ENCODE data around the gene RPP25L.

The RPP25L gene

DNA sequence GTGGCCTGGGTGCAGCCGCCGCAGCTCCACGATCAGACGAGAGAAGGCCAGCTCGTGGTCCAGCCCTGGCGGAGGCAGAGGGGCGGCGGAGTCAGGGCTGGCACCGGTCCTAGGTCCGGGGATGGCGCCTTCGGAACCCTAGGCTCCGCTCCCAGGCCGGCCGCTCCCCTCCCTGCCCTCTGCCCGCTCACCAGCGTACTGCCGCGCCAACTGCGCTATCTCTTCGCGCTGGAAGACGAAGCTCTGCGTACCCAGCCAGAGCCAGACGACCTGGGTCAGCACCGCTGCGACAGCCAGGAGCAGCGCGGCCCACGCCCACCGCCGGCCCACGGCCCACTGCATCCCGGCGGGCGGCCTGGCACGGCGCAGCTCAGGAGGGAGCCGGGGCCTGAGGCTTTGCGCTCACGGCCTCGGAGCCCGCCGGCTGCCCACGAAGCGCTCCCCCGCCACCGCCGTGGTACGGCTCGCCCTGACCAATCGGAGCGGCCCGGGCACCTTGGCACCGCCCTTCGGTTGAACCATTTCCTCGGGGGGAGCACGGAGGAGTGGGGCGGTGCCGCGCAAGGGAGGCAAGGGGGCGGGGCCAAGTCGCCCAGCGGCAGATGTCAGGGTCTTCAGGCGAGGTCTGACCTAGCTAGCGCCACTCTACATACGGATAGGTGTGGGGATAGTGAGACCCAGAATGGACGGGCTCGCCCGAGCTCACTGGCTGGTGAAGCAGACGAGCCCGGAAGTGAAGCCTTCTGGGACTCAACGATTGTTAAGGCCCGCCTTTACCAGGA is 25.6 kb upstream of the RPP25L start, which contains the start of gene SIGMAR1:
Gene SIGMAR1, minus strand, starts transcription at position 432 of the 782 bp plus-strand sequence. Its CDS starts 90 bp downstream, at position 342.
- DNase-seq (ENCODE audit: low read depth) = peak; percentile 88

DNA sequence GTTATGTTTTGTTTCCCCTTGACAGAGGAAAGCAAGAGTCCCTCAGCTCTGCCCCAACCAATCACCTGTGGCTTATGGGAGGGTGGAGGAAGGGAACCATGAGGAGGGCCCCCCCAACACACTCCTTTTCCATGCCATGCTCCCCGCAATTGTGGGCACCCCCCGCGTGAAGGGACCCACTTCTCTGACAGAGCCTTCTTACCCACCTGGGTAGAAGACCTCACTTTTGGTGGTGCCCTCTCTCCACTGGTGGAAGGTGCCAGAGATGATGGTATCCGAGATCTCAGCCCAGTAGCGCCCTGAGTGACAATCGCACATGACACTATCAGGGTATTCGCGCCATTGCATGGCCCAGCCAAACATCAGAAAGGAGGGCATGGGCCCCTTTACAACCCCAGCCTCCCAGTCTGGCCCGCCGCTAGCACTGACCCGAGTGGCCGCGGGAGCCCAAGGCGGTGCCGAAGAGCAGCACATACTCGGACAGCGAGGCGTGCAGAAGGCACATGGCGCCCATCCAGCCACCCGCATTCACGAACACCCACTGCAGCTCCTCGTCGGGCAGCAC is 25.0 kb upstream of the RPP25L start:
- DNase-seq (ENCODE audit: low read depth) = no peak

DNA sequence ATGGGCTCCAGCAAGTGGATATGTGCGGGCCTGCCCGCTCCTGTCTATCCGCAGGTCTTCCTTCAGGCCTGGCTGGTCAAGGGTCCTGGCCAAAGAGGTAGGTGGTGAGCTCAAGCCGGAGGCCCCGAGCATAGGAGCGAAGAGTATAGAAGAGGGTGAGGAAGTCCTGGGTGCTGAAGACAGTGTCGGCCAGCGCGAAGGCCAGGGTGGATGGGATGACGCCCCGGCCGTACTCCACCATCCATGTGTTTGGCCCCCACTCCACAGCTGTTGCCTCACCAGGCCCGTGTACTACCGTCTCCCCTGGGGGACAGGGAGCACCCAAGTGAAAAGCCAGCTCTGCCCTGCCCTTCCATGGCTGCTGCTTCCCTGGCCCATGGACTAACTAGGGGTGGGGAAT is 23.7 kb upstream of the RPP25L start:
- no peak for DNase-seq (ENCODE audit: low read depth)

DNA sequence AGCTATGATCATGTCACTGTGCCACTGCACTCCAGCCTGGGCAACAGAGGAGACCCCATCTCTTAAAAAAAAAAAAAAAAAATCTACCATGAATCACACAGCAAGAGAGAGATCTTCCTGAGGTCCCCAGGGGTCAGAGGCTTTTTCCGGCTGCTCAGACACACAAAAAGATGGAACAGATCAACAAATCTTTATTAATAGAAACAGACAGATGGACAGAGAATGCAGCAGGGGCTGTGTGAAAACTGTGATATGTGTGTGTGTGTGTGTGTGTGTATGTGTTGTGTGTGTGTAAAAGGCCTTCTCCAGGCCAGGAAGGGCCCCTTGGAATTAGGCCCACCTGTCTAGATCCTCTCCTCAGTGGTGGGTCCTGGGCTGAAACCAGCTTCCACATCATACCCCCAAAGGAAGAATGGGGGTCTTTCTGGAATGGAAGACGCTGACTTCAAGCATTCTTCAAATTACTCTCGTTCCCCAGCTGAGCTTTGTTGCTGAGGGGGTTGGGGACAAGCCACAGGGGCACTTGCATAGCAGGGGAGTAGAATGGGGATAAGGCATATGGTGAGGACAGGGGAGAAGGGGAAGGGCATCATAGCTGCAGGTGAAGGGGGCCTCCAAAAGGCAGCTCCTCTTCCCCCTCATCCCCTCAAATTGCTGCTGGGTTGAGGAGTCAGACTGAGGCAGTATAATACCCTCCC is 22.8 kb upstream of the RPP25L start:
- no peak for DNase-seq (ENCODE audit: low read depth)

DNA sequence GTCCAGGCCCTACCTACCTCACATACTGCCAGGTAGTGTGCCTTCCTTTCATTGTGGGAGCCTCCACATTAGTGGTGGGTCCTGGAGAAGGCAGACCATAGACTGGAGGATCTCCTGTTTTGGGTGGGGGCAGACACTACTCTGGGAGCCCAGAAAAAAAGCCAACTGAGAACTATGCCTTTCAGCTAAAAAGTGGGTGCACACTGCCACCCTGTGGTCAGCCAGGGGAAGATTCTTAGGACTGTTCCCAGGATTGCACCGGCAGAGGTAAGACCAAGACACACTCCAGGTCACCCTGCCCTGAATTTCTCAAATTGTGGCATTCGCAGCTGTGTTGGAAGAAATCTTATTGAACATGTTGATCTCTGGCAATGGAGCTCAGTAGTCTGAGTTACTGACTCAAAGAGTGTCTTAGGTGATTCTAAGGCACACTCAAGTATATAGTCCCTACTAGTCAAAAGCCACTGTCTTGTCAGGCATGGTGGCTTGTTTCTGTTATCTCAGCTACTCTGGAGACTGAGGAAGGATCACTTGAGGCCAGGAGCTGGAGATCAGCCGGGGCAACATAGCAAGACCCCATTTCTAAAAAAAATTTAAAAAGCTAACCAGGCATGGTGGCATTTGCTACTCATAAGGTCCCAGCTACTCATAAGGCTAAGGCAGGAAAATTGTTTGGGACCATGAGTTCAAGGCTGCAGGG is 22.1 kb upstream of the RPP25L start:
- peak; percentile 61 for DNase-seq (ENCODE audit: low read depth)

DNA sequence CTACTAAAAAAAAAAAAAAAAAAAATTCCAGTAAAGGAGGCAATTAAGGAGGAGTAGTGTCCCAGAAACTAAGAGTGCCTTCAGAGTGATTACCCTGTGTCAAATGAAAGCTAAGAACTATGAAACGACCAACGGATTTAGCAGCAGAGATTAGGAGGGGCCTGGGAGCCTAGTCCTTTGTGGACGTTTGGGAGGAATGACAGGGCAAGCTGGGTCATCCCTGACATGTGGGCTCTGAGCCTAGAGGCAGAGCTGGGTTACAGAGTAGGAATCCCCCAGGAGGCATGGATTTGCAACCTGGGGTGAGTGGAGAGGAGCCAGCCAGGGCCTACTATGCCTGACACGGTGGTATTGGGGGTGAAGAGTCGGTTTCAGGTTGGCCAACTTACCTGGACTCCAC is 21.3 kb upstream of the RPP25L start:
- no peak for DNase-seq (ENCODE audit: low read depth)

DNA sequence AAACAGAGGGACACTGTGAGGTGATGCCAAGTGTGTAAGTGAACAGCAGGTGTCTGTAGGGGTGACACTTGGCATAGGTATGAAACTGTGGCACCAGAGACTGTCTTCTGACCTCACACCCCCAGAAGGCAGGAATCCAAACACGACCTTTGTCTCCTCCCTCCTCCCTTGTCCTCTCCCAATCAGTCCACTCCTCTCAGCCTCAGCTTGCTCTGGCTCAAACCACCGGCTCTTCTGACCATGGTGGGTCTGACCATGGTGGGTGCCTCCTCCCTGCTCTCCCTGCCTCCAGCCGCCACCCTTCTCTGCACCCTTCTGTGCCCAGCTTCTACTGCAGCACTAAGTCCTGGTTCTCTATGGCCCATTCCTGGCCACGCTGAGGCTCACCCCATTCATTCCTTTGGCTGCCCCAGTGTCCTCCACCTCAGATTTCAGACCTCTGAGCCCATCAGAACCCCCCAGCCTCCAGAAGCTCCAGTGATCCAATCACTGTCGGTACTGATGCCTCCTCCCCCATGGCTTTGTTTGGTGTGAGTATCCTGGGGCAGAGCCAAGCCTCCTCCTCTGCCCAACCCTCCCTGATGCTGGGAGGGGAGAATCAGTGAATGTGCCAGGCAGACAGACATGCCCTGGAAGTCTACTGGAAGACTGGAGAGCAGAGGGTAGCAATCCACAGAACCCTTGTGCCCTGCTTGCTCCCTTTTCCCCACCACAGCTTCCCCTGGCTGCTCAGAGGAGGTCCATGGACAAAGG is 18.7 kb upstream of the RPP25L start:
- no peak for DNase-seq (ENCODE audit: low read depth)

DNA sequence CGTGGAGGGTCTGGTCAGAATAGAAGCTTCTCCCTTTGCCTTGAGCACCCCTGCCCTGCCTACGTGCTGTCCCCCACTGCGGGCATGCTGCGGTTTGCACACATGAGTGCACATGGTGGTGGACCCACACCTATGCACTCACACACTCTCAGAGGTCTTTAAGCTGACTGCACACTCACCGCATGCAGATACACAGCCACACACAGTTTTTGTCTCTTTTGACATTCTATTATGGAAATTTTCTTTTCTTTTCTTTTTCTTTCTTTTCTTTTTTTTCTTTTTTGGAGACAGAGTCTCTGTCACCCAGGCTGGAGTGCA is 17.6 kb upstream of the RPP25L start:
- no peak for DNase-seq (ENCODE audit: low read depth)

DNA sequence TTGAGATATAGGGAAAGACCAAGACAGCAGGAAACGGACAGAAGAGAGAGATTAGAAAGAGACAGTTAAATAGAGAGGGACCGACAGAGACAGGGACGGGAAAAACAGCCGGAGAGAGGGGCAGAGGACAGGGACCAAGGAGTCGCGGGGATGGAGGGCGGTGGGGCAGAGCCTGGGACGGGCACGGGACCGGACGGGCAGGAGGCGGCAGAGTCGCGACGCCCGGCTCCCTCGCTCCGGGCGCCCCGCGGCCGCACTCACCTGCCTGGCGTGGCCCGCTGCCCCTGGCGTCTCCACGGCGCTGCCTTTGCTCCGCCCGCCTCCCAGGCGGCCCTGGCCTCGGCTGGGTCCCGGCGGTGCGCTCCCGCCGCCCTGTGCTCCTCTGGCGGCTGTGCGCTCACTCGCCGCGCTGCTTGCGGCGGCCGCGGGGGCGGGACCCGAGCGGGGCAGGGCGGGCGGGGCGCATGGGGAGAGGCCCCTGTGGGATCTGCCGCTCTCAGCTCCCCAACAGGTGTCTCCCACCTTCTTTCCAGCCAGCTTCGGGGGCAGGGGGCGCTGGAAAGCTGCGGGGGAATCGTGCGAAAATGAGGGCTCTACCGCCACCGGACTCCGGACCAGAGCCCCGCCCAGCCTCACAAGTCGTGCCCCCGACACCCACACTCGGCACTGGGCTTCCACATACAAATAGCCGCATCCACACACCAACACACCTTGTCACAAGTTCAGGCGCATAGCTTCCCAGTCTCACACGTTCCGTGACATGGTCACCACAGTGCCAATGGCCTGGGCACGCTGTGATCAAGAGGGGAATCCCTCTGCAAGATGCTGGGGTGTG is 17.0 kb upstream of the RPP25L start, which contains the start of gene ARID3C:
Gene ARID3C, minus strand, starts transcription at position 411 of the 835 bp plus-strand sequence. CDS start 1,052 bp downstream, outside the sequence.
- DNase-seq (ENCODE audit: low read depth) = no peak

DNA sequence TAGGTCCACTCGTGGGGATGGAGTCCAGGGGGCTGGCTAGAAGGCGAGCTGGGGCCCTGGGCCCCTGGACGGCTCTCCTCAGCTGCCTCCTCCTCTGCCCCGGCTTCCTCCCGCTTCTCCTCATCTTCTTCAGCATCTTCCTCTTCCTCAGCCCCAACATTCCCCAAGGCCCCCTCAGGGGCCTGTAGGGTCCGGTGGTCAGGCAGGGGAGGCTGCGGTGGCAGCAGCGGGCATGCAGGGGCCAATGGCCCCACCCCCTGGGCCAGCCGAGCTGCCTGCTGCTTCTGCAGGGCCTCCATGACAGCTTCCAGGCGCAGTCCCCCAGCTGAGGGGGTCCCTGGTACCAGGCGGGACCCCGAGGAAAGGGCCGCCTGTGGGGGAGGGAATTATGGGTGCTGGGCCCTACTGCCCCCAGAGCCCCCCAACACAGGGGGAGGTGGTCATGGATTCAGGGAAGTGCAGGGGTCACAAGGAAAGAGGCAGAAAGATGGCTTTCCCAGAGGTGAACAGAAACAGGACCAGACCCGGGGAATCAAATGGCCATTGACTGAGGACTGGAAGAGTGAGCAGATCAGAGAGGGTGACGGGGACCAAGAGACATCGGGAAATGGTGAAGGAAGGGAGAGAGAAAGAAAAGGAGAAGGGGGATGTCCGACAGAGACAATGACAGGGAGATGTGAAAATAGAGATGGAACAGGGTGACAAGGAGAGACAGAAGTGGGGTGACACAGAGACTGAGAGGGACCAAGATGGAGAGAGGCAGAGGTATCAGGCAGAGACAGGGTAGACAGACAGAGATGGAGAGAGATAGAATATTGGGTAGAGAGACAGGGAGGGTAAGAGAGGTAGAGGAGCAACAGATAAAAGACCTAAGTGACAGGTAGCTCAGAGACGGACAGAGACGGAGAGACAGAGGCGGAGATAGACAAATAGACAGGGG is 16.1 kb upstream of the RPP25L start:
- no peak for DNase-seq (ENCODE audit: low read depth)

DNA sequence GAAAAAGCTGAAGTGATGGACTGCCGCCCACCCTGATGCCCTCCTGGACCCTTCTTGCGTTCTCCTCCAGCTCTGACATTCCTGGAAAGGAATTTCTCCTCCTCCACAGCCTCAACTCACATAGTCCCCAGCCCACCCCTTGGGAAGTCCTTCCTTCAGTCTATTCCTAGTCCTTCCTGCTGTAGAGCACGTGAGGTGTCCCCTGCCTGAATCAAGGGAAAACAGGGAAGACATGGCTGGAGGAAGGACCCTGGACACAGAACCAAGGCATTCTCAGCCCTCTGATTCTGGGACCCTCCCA is 13.2 kb upstream of the RPP25L start:
- DNase-seq (ENCODE audit: low read depth) = no peak

DNA sequence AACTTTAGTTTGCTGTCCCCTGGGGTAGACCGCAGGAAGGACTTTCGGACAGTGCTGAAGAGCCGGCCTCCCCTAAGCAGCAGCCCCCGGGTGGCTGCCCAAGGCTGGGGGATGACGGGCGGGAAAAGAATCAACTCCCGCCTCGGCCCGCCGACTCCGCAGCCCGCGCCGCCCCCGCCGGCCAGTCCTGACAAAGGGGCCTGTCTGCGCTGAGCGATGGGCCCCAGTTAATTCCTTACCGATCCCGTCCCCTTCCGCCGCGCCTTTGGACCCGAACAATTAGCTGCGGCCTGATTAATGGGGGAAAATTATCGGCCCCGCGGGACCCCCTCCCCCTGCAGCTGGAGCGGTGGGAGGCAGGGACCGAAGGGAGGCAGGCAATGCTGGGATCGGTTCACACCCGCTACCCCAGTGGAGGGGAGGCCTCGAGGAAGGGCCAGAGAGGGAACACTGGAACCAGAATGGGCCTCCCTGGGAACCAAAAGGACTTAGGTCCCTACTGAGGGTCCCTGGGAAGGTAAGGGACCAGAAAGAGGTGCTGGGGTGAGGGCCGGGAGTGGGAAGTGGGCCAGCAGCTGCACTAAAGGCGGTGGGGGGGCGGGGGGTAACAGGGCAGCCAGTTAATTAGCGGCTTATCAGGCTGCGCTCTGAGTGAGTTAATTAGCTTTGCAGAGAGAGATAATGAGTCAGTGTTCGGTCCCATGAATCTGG is 12.7 kb upstream of the RPP25L start:
- DNase-seq (ENCODE audit: low read depth) = no peak

DNA sequence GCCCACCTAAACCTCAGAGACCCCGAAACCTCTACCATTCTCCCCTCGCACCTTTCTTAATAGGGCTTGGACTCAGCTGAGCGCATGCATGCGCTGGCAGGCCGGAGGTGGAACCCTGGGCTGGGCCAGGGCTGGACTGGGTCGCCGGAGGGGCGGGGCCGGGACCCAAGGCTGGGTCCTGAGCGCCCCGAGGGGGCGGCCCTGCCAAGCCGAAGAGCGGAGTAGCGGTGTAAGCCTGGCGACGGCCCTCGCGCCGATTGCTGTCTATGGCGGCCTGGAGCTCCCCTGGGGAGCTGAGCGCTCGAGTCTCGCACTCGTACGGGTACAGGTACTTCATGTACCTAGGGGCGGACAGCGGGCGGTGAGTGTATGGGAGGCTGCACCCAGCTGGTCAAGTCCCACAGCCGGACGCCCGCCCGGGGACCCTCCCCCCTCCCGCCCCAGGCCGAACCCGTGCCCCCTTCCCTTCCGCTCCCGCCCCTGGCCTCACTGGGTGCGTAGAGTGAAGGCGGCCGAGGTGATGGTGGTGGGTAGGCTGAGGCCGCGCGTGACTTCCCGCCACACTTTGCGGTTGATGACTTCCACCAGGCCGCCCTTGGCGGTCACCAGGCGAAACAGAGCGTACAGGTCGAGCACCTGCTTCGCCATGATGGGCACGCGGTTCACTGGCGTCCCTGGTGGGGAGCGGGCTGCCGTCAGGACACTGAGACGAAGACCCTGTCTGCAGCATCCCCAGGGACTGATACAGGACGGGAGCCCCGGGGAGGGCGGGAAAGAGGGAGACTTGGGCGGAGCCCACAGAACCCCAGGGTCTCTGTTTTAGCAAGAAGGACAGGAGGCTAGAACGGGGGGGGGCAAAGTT is 11.7 kb upstream of the RPP25L start:
- DNase-seq (ENCODE audit: low read depth) = no peak

DNA sequence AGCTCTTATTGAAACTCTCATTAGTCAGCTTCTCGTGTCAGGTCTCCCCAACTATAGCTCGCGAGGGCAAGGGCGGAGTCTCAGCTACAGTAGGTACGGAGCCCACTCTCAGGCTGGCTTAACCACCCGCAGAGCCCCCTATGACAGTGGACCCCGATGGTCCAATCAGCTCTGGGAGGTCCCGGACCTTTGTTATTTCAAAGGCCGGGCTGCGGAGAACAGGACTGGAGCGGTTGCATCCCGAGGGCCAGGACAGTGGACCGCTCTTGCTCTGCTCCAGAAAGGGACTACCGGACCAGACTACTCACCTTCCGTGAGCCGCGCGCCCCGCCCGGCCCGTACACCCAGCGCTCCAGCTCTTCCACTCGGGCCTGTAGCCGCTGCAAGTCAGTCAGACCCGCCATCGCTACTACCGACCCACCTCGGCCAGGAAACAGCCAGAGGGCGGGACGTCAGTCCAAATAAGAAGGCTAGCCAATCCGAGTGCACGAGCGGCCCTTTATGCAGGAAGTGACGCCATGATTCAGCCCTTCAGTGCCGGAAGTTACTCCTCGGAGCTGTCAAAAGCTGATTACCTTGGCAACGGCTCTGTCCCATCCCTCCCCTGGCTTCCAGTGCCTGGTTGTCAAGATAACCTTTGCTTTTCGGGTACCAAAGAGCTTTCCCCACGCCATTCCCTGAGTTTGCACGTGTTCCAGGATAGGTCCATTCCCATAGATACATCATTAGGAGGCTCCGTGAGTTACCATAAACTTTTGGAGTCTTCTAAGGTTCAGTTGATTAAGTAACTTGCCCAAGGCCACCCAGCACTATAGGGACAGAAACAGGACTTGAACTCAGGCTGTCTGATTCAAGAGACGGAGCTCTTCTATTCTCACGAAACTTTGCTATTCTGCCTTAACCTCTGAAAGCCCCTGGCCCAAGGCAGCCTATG is 8.4 kb upstream of the RPP25L start, which contains the start of gene DCTN3:
Gene DCTN3, minus strand, starts transcription at position 435 of the 934 bp plus-strand sequence. Its CDS starts 31 bp downstream, at position 404.
- DNase-seq (ENCODE audit: low read depth) = peak; percentile 82

DNA sequence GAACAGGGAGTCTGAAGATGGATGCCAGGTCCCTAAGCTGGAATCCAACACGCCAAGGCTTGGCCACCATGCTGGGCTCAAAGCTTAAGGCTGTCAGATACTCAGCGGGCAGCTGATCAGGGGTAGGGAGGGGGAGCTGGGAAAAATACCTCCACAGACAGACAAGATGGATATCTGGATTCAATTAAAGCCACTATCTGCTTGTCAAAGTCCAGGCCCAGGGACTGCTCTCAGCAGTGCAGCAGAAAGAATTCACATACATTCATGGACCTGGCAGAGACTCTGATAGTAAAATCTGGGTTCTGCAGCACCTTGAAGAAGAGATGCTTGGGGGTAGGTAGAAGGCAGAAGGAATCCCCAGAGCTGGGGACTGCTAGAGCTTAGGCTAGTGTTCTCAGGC is 3.2 kb upstream of the RPP25L start:
- DNase-seq (ENCODE audit: low read depth) = no peak

DNA sequence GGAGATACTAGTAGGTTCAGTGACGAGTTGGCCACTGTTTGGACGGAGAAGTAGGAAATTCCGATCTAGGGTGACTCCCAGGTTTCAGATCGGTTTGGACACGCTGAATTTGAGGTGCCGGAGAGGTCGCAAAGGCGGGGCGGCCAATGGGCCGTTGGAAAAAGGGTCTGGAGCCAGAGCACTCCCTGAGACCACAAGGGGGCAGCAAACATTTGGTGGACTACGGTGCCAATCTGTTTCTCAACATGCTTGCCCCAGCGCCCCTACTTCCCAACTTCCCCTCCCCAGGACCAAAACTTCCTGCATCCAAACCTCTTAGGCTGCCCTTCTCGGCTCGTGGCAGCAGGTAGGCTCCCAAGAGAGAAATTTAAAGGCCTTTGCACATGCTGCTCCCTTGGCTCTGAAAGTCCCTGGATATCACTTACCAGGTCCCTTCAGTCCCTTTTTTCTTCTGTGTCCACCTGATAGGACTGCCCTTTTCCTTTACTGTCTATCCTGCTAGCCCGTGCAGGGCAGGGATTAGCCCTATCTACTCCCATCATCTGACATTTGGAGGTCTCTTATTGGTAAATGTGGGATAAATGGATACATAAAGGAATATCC is 992 bp upstream of the RPP25L start:
- DNase-seq (ENCODE audit: low read depth) = peak; percentile 55

All from activated T-helper 1 cell treated with Interleukin-2 at 50 U/mL for 16 hours (primary cell).